Activated naive CD8-positive, alpha-beta T cell treated with anti-CD3 and anti-CD28 coated beads, Interleukin-2, amount 10 ng/mL, durations not matched to agents 7 days and 5 days (primary cell): ENCODE measurements around the gene RANBP17. TPM values are rescaled to one million over a fixed set of nuclear protein-coding genes. Genes with fewer than 3 reads are reported as not detected.

Experiments
- ATAC-seq: fragments of 150-1000 bp; cut with Tn5 transposase; one replicate; pipeline ENCODE4 v1.10.0; 2021; ENCODE audit warnings: low read depth, moderate library complexity
- POLR2A ChIA-PET: fragments of 350-600 bp; sonication (Branson Sonifier 250); formaldehyde crosslinking; loops from one replicate; lab custom pipeline; 2021; ENCODE audit warnings: antibody characterized with exemption; lab: Charles Lee
- DNase-seq: peaks from one replicate; pipeline ENCODE4 v3.0.0; 2021
- H3K27ac Mint-ChIP-seq: one replicate; pipeline ENCODE4 v1.8.0; 2022; ENCODE audit warnings: mild to moderate bottlenecking, mixed read lengths
- H3K27me3 Mint-ChIP-seq: one replicate; pipeline ENCODE4 v1.8.0; 2022; ENCODE audit warnings: mild to moderate bottlenecking, moderate library complexity, mixed read lengths
- H3K36me3 Mint-ChIP-seq: one replicate; pipeline ENCODE4 v1.8.0; 2021; ENCODE audit warnings: mild to moderate bottlenecking, mixed read lengths
- H3K4me1 Mint-ChIP-seq: one replicate; pipeline ENCODE4 v1.8.0; 2021; ENCODE audit warnings: mixed read lengths
- H3K4me3 Mint-ChIP-seq: one replicate; pipeline ENCODE4 v1.8.0; 2022; ENCODE audit warnings: mild to moderate bottlenecking, moderate library complexity, mixed read lengths
- H3K9me3 Mint-ChIP-seq: one replicate; pipeline ENCODE4 v1.8.0; 2021; ENCODE audit warnings: mixed read lengths
- total RNA-seq, 2 experiments: library from RNA; stranded (reverse); gene quantifications; one replicate each; pipeline ENCODE4 v1.2.3, GENCODE V29; 2021

Gene RANBP17
- total RNA-seq, 2 experiments from 2014 or later = 0.53 TPM; not detected in 1

- DNase-seq (no peak), ATAC-seq (no peak)
- Mint-ChIP-seq H3K27ac (no peak overlapping the region), H3K4me1 (peaks cover 18% of the 10 kb centered on the region), H3K4me3 (no peak overlapping the region), H3K27me3 (peaks cover 85% of the 10 kb centered on the region), H3K9me3 (no peaks in the 10 kb centered on the region), H3K36me3 (peaks cover 2% of the 10 kb centered on the region)
- POLR2A ChIA-PET = no interaction called here
Measured at GRCh38 chr5:171314728-171315385, 453.0 kb downstream of the RANBP17 start.

- Mint-ChIP-seq H3K4me1 (peaks cover 17% of the 10 kb centered on the region), H3K36me3 (peaks cover 2% of the 10 kb centered on the region), H3K9me3 (no peaks in the 10 kb centered on the region), H3K4me3 (no peak overlapping the region), H3K27ac (no peak overlapping the region), H3K27me3 (peaks cover 86% of the 10 kb centered on the region)
- ATAC-seq (no peak), DNase-seq (peak; percentile 36)
- POLR2A ChIA-PET = interaction anchor here (0.8 kb wide), 1 partner anchor 40 kb away, joined by 3 read pairs; no protein-coding TSS in a partner anchor
Measured at GRCh38 chr5:171315386-171315891, 453.6 kb downstream of the RANBP17 start.

GRCh38 chr5:171315925-171316257 lies 454.1 kb downstream of the RANBP17 start:
- DNase-seq (no peak), ATAC-seq (no peak)
- Mint-ChIP-seq H3K4me3 (no peak overlapping the region), H3K27me3 (peaks cover 86% of the 10 kb centered on the region), H3K4me1 (peaks cover 14% of the 10 kb centered on the region), H3K9me3 (no peaks in the 10 kb centered on the region), H3K27ac (no peak overlapping the region), H3K36me3 (peaks cover 2% of the 10 kb centered on the region)
- POLR2A ChIA-PET = interaction anchor here (0.8 kb wide), 1 partner anchor 40 kb away, joined by 3 read pairs; no protein-coding TSS in a partner anchor

GRCh38 chr5:171316258-171317121 lies 454.7 kb downstream of the RANBP17 start:
- H3K9me3 Mint-ChIP-seq = no peaks in the 10 kb centered on the region
- H3K27me3 Mint-ChIP-seq = peaks cover 88% of the 10 kb centered on the region
- POLR2A ChIA-PET = interaction anchor here (0.8 kb wide), 1 partner anchor 41 kb away, joined by 3 read pairs; no protein-coding TSS in a partner anchor
- H3K36me3 Mint-ChIP-seq = peaks cover 2% of the 10 kb centered on the region
- H3K4me1 Mint-ChIP-seq = peaks cover 14% of the 10 kb centered on the region
- ATAC-seq (no peak), DNase-seq (peak; percentile 43)
- no peak overlapping the region for H3K27ac Mint-ChIP-seq
- H3K4me3 Mint-ChIP-seq = no peak overlapping the region

- Mint-ChIP-seq H3K36me3 (peaks cover 2% of the 10 kb centered on the region), H3K4me3 (no peak overlapping the region), H3K9me3 (no peaks in the 10 kb centered on the region), H3K4me1 (peaks cover 14% of the 10 kb centered on the region), H3K27me3 (peaks cover 94% of the 10 kb centered on the region), H3K27ac (no peak overlapping the region)
- no peak for ATAC-seq
- DNase-seq = no peak
- POLR2A ChIA-PET = no interaction called here
Measured at GRCh38 chr5:171317230-171317629, 455.4 kb downstream of the RANBP17 start.

- POLR2A ChIA-PET = no interaction called here
- no peak for ATAC-seq
Measured at GRCh38 chr5:171318026-171318425, 456.2 kb downstream of the RANBP17 start.

GRCh38 chr5:171321447-171321846 lies 459.6 kb downstream of the RANBP17 start:
- no peak for ATAC-seq
- no peaks in the 10 kb centered on the region for H3K36me3 Mint-ChIP-seq
- POLR2A ChIA-PET = no interaction called here
- H3K27ac Mint-ChIP-seq = no peak overlapping the region
- H3K9me3 Mint-ChIP-seq = no peaks in the 10 kb centered on the region
- H3K4me3 Mint-ChIP-seq = no peak overlapping the region
- no peaks in the 10 kb centered on the region for H3K4me1 Mint-ChIP-seq
- H3K27me3 Mint-ChIP-seq = peaks cover 93% of the 10 kb centered on the region
- DNase-seq = no peak

More at GRCh38 chr5:171318026-171318425, 456.2 kb downstream of the RANBP17 start:
- H3K27ac Mint-ChIP-seq = no peak overlapping the region
- peaks cover 95% of the 10 kb centered on the region for H3K27me3 Mint-ChIP-seq
- H3K4me1 Mint-ChIP-seq = peaks cover 11% of the 10 kb centered on the region
- no peaks in the 10 kb centered on the region for H3K36me3 Mint-ChIP-seq
- no peak for DNase-seq
- H3K4me3 Mint-ChIP-seq = no peak overlapping the region
- H3K9me3 Mint-ChIP-seq = no peaks in the 10 kb centered on the region

- ATAC-seq = no peak
- no peaks in the 10 kb centered on the region for H3K36me3 Mint-ChIP-seq
- H3K4me3 Mint-ChIP-seq = no peak overlapping the region
- H3K27ac Mint-ChIP-seq = no peak overlapping the region
- H3K4me1 Mint-ChIP-seq = no peaks in the 10 kb centered on the region
- peaks cover 90% of the 10 kb centered on the region for H3K27me3 Mint-ChIP-seq
- H3K9me3 Mint-ChIP-seq = no peaks in the 10 kb centered on the region
- POLR2A ChIA-PET = no interaction called here
- no peak for DNase-seq
Measured at GRCh38 chr5:171322527-171322926, 460.7 kb downstream of the RANBP17 start.

- ATAC-seq (no peak), DNase-seq (no peak)
- no peak overlapping the region for H3K4me3 Mint-ChIP-seq
- peaks cover 85% of the 10 kb centered on the region for H3K27me3 Mint-ChIP-seq
- H3K27ac Mint-ChIP-seq = no peak overlapping the region
- H3K4me1 Mint-ChIP-seq = no peaks in the 10 kb centered on the region
- H3K9me3 Mint-ChIP-seq = no peaks in the 10 kb centered on the region
- H3K36me3 Mint-ChIP-seq = no peaks in the 10 kb centered on the region
- POLR2A ChIA-PET = no interaction called here
Measured at GRCh38 chr5:171323007-171323406, 461.2 kb downstream of the RANBP17 start.

- H3K27me3 Mint-ChIP-seq = peaks cover 75% of the 10 kb centered on the region
- POLR2A ChIA-PET = no interaction called here
Measured at GRCh38 chr5:171323806-171324632, 462.2 kb downstream of the RANBP17 start.

GRCh38 chr5:171330021-171330420 lies 468.2 kb downstream of the RANBP17 start:
- H3K9me3 Mint-ChIP-seq = no peaks in the 10 kb centered on the region
- H3K4me3 Mint-ChIP-seq = no peak overlapping the region
- ATAC-seq (no peak), DNase-seq (no peak)
- H3K27ac Mint-ChIP-seq = no peak overlapping the region
- peaks cover 51% of the 10 kb centered on the region for H3K27me3 Mint-ChIP-seq
- H3K36me3 Mint-ChIP-seq = no peaks in the 10 kb centered on the region
- H3K4me1 Mint-ChIP-seq = no peaks in the 10 kb centered on the region
- POLR2A ChIA-PET = interaction anchor here (0.6 kb wide), 1 partner anchor 10 kb away, joined by 4 read pairs; no protein-coding TSS in a partner anchor

More at GRCh38 chr5:171323806-171324632, 462.2 kb downstream of the RANBP17 start:
- Mint-ChIP-seq H3K27ac (no peak overlapping the region), H3K9me3 (no peaks in the 10 kb centered on the region), H3K4me1 (no peaks in the 10 kb centered on the region), H3K4me3 (no peak overlapping the region), H3K36me3 (no peaks in the 10 kb centered on the region)
- no peak for DNase-seq
- ATAC-seq = no peak

- Mint-ChIP-seq H3K4me1 (peaks cover 10% of the 10 kb centered on the region), H3K27me3 (peaks cover 56% of the 10 kb centered on the region), H3K4me3 (no peak overlapping the region), H3K36me3 (no peaks in the 10 kb centered on the region), H3K9me3 (no peaks in the 10 kb centered on the region), H3K27ac (no peak overlapping the region)
- POLR2A ChIA-PET = no interaction called here
- DNase-seq = no peak
- ATAC-seq = no peak
Measured at GRCh38 chr5:171335616-171336015, 473.8 kb downstream of the RANBP17 start.
